GM21447 (cell line): ENCODE measurements around the gene BRAT1.

Source experiments
- ATAC-seq: cut with Tn5 transposase; IDR thresholded peaks from one replicate; pipeline ENCODE4 v1.9.1; 2021; ENCODE audit not compliant: unreplicated experiment

Gene BRAT1

DNA sequence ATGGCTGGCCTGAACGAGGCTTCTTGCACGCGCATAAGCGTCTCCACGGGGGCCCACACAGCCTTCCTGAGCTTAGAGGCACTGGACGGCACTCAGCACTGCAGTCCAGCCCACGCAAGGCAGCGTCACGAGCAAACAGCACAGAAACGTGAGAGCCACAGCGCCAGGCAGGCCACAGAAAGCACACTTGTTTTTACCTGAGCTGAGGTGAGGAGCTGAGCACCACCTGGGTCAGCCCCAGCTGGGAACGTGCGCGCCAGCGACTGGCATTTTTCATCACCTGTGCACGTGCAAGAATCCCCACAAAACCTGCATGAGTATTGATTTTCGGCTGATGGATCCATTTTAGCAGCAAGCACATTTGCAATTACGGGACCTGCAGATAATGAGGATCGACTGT lies 30.1 kb upstream of the BRAT1 start:
- ATAC-seq: no peak

DNA sequence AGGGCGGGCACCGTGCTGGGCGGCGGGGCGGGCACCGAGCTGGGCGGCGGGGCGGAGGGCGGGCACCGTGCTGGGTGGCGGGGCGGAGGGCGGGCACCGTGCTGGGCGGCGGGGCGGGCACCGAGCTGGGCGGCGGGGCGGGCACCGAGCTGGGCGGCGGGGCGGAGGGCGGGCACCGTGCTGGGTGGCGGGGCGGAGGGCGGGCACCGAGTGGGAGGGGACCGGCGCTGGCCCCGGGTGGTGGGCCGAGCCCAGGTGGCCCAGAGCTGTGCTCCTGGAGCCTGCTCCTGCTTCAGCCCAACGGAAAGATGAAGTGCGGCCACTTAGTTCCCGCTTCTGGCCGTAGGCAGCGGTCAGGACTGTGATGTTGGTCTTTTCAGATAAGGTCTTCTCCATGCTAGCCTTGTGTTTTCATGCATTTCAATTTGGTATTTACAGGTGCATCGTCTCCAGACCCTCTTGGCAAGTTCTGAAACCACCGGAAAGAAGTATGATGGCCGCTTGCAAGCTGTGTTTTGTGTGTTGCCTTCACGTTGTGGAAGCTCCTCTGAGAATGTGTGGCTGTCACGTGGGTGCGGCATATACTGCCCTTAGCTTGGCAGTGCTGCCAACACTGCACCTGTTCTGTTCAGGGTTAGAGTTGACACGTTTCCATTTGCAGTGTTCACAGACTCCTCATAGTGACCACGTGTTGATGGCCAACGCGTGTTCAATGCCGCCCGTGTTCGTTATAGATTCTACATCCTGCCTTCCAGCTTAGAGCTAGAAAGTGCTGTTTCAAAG lies 28.7 kb upstream of the BRAT1 start:
- ATAC-seq: no peak

DNA sequence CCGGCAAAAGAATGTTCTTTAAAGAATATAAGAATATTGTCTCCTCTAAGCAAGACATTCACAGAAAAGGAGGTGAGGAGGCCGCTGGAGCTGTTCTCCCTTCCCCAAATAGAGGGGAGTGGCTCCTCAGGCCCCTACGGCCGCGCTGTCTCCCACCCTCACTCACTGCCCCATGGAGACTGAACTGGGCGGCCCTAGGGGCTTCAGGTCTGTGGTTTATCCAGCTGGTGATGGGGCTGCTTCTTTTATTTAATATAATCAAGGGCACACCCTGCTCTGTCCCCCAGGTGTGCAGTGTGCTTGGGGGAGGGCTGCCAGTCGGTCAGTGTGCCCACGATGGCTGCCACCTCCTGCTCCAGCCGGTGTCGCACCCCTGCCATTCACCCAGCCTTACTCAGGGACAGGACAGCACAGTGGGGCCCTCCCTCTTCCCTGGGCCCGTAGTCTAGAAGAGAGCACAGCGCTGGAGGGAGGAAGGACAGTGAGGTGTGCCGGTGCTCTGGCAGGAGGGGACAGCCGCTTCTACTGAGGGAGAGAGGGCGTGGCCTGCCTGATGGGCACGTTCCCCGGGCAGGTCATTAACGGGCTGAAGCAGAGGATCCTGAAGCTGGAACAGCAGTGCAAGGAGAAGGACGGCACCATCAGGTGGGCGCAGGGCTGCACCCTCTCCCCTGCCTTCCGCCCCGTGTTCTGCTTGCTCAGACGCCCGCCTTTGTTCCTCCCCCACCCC lies 26.8 kb upstream of the BRAT1 start:
- no peak for ATAC-seq

DNA sequence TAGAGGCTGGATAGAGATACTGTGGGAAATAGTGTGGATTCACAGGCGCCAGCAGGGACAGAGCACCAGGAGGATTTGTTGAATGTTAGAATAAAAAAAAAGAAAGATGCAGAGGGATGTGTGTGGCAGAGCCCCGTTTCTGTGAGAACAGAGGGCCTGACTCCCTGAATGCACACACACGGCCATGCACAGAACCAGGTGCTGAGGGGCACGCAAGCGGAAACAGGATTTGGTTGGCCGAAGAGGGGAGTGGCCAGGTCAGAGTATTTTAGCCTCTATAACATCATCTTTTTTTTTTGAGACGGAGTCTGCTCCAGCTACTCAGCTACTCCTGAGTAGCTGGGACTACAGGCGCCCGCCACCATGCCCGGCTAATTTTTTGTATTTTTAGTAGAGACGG lies 25.3 kb upstream of the BRAT1 start:
- no peak for ATAC-seq

DNA sequence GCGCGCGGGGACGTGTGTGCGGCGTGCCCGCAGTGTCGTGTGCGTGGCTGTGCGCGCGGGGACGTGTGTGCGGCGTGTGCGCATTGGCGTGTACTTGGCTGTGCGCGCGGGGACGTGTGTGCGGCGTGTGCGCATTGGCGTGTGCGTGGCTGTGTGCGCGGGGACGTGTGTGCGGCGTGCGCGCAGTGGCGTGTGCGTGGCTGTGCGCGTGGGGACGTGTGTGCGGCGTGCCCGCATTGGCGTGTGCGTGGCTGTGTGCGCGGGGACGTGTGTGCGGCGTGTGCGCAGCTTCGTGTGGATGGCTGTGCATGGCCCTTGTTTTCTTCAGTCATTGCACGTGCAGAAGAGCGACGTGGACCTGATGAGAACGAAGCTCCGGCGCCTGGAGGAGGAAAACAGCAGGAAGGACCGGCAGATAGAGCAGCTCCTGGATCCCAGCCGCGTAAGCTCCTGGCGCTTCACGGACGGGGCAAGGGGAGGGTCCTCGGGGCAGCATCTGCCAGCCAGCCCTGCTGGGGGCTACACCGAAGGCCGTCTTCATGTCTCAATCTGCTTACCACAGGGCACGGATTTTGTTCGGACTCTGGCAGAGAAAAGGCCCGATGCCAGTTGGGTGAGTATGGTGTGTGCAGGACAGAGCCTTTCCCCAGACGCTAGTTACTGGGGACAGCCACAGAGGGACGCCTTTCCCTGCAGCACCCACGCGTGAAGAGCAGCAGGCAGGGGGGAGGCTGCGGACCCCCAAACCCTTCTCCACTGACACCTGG lies 22.8 kb upstream of the BRAT1 start:
- no peak for ATAC-seq

DNA sequence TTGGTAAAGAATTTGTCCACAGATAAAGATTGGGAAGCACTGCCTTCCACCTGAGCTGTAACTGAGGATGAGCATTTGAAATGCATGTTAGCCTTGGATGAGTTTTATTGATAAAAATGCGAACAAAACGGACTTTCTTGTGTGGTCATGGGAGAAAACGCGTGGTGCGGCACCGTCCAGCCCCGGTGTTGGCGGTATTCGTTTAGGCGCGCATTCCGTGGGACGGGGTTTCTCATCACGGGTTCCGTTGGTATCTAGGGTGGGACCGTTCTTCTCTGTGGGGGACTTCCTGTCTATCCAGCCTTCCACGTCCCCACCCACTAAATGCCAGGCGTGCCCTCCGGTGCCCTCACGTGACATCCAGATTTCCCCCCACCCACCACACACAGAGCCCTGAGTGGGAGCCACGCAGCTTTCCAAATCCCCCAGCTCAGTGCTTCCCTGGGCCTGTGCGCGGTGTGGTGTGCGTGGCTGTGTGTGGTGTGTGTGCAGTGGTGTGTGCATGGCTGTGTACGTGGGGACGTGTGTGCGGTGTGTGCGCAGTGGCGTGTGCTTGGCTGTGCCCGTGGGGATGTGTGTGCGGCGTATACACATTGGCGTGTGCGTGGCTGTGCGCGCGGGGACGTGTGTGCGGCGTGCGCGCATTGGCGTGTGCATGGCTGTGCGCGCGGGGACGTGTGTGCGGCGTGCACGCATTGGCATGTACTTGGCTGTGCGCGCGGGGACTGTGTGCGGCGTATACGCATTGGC lies 21.6 kb upstream of the BRAT1 start:
- ATAC-seq: no peak

DNA sequence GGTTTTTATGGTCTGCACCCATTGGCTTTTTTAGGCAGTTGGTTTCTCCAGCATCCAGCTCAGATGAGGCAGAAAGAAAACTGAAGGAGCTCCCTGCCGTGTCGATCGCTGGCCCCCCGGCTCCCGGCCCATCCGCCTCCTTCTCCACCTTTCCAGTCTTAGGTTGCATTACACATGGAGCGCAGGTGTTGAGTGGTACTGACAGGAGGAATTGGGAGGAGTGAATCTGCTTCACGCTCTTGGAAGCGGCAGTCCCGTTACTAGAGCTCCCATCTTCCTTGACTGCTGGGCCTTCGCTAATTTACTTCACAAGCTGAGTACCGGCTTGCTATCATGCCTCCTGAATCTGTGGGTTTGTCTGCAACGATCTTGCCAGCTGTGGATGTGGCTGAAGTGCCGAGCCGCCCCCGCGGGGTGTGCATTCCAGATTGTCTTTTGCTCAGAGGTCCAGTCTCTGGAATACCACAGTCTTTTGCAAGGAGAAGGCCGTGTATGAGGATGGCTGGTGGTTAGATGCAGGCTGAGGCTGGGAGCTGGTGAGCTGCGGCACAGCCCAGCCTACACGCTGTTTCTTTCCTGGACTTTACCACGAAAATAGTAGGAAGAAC lies 20.5 kb upstream of the BRAT1 start:
- no peak for ATAC-seq

DNA sequence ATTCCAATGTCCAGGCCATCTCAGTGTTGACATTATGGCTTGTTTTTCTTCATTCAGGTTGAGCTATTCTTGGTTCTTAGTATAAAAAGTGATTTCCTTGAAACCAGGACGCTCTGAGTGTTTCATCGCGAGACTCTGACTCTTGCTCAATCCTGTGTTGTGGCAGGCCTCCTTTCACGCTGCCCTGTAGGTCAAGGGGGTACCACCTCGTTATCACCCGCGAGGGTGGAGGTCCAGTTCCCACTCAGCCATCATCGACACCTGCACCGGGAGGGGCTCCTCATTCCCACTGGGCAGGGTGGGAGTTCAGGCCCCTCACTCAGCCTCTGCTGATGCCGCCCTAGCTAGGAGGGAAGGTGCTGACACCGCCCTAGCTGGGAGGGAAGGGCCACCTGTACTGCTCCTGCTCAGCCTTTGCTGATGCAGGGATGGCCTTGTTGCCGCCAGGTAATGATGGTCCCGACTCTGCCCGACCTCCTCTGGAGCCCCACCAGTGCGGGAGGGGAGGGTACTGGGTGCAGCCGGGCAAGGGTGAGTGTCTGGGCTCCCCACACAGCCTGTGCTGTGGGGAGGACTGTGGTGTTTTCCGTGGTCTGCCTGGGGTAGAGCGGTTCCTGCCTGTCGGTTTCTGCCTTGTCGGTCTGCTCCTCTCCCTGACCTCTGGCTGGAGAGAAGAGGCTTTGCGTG lies 19.9 kb upstream of the BRAT1 start:
- ATAC-seq: no peak

DNA sequence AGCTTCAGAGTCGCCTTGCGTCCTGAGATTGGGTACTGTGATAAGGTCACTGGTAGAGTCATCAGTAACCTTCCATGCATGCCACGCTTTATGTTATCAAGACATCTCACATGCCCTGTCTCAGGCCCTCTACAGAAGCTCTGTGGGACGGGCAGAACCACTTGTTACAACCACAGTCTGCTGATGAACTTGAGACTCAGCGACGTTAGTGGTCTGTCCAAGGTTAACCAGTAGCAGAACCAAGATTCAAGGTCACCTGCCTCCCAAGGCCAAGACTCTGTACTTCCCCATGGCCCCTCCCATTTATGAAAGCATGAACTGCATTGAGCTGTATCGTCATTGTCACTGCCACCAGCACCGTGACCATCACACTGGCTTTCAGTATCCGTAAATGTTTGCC lies 18.4 kb upstream of the BRAT1 start:
- no peak for ATAC-seq

DNA sequence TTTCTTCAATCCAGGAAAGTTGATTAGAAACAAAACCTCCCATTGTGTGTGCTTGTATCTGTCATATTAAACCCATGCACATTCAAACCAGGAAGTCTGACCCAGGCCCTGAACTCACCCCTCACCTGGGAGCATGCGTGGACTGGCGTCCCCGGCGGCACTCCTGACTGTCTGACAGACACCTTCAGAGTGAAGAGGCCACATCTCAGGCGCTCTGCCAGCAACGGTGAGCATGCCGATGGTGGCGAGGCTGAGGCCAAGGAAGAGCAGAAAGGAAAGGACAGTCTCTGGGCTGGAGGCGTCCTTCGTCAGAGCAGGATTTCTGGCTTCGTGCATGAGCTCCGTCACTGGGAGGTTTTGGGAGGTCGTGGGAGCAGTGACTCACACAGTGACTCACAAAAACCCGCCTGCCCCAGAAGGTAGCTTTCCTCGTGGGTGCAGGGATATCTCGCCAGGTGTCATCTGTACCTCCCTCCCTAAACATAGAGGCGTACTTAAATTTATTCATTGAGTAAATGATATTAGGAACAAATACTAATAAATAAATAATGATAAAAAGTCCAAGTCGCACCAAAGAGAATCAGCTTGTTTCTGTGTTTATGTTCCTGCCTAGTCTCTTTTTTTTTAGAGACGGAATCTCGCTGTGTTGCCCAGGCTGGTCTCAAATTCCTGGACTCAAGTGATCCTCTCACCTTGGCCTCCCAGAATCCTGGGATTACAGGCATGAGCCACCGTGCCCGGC lies 16.9 kb upstream of the BRAT1 start:
- no peak for ATAC-seq

DNA sequence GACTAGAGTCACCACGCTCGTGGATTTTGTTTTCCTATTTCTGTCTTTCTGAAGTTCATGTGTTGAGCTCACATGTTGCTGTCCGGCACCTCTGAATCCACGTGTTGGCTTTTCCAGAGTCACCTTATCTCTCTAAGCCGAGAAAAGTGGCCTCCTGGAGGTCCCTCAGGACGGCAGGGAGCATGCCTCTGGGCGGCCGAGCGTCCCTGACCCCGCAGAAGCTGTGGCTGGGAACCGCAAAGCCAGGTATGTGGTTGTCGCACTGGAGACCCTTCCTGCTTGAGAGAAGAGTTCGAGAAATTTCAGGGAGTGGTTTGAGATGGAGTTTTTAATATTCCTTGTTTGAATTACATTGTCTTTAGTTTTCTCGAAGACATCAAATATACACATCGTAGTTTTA lies 16.1 kb upstream of the BRAT1 start:
- no peak for ATAC-seq

DNA sequence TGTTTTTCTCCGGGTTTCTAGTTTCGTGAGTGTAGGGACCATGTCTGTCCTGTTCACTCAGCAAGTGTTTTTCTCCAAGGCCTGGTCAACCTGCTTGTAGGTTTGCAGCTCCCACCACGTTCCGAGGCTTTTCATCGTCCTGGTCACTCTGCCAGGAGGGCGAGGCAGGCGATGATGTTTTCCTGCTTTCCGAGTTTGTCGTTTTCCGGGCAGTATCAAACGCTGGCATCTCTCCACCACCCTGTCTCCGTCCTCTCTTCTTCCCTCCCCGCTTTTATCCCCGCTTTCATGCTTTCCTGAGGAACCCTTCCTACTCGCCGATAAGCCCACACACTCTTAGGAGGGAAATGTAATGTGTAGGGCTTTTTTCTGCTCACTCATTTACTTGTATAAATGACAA lies 14.7 kb upstream of the BRAT1 start:
- ATAC-seq: no peak

DNA sequence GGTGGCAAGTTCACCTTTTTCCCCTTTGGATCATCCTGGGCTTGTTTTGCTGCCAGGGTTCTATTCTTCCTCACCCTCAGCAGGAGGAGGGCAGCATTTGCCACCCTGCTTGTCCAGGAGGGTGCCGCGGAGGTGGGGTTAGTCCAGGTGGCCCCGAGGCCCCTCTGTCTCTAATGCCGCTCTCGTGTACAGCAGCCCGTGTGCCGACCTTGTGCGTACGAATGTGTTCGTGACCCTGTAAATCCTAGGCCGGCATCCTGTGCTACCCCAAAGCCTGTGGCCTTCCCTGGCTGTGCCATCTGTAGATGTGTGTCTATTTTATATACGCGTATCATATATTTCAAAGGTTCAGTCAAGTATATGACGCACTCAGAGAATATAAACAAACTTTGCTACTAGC lies 14.1 kb upstream of the BRAT1 start:
- no peak for ATAC-seq

DNA sequence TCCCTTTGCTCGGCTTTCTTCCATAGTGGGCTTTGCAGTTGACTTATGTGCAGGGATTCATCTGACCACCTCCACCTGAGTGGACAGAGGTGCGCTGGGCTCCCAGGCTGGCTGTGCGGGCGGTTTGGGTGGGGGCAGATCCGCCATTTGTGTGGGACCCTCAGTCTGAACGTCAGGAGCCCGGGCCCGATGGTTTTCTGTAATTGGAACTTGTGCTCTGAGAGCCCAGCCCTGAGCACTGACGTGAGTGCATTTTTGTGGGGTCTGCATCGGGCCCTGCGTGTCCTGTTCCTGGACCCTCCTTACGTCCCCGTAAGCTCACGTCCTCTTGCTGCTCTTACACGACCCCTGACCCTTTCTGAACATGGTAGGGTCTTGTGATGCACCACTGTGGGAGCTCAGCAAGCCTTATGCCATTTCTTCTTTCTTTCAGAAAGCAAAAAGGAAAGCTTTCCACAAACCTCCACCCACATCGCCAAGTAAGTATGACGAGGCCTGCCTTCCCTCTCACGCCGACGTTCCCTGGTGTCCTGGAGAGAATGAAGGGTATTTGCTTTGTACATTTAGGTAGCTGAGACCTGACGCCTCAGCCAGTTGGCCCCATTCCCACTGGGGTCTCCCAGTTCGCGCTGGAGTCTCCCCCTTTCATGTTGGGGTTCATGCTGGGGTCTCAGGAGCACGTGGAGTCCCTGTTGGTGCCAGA lies 13.3 kb upstream of the BRAT1 start:
- ATAC-seq: no peak

DNA sequence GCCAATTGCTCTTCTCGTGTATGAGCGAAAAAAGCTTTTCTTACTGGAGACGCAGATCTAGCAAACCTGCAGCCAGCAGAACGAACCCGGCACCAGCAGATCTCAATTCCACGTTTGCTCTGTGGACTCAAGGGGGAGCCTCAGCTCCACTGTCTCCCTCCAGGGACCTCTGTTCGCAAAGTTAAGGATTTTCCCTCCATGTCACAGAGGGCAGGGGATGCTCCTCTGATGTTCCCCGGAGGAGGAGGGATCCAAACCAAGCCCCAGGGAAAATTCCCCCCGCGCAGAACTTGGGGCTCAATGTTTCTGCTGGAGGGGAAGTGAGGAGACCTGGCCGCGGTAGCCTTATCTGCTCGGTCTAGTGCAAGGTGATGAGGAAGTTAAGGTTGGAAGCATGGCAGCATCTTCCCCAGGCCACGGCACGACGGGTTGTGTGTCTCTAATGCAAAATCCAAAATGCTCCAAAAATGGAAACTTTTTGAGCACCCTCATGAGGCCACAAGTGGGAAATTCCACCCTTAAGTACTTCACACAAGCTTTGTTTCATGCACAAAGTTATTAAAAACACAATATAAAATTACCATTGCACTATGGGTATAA lies 12.5 kb upstream of the BRAT1 start:
- no peak for ATAC-seq

DNA sequence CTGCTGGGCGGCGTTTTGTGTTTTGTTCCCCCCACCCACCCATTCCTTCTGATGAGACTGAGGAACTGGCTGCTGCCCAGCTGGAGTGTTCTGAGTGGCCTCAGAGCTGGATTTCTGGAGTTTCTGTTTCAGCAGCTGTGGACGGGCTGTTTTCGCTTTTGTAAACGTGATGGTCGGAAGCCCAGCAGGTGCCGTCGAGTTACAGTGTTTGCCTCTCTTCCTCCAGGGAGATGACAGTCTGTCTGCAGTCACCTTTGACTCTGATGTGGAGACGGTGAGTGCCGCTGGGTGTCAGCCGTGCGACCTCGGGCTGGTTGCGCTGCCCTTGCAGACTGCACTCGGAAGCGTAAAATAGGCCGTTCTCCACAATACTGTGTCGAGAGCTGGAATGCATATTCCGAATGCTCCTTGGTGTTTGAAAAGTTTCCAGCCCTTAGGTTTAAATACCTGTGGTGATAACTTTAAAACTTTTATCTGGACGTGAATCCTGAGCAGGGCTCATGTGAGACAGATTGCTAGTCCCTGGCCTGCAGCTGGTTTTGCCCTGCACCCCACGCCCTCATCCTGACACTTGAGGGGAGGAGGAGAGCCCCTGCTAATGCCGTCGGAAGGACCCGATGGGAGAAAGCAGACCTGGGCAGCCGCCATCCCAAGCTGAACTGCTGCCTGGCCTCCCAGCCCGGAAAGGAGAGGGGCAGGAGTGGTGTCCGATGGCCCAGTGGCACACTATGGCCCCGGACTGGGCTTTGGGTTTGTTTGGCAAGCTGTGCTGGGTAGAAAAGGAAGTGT lies 11.8 kb upstream of the BRAT1 start:
- ATAC-seq: peak; percentile 81

DNA sequence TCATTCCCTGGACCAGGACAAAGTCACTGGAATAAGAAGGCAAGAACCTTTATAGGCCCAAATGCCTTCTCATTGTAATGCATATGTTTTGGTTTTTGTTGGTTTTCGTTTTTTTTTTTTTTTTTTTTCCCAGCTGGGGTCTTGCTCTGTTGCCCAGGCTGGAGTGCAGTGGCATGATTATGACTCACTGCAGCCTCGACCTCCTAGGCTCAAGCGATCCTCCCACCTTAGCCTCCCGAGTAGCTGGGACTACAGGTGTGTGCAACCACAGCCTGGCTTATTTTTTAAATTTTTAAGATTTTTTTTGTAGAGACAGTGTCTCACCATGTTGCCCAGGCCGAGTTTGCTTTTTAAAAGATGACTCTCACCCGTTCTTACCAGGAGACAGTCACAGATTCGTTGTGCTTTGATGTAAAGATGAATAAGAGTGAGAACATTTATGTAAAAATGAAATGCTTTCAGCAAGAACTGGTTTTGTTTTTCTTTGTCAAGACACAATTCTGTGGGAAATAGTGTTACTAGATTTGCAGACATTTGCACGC lies 11.1 kb upstream of the BRAT1 start:
- peak; percentile 24 for ATAC-seq
